GM23248 (cell line): Measurements from ENCODE around the gene FRMPD4. TPM values are rescaled to one million over a fixed set of nuclear protein-coding genes. Genes with fewer than 3 reads are reported as not detected.

Source experiments
- DNase-seq: peaks from one replicate; pipeline ENCODE4 v3.0.0-alpha.2; 2015
- H2AFZ ChIP-seq: fragments of 200-600 bp; sonication (generic); 2 replicates; pipeline ENCODE4 v1.6.1; 2016; ENCODE audit warnings: antibody characterized with exemption
- H3F3A ChIP-seq: fragments of 200-600 bp; sonication (generic); 2 replicates; pipeline ENCODE4 v1.6.1; 2016; ENCODE audit warnings: mild to moderate bottlenecking, antibody characterized with exemption, mixed run types; ENCODE audit not compliant: insufficient read depth
- H3K27ac ChIP-seq: fragments of 200-600 bp; sonication (generic); 2 replicates; pipeline ENCODE4 v1.5.1; 2016; ENCODE audit warnings: mild to moderate bottlenecking
- H3K27me3 ChIP-seq: fragments of 200-600 bp; sonication (generic); replicated peaks from 2 replicates; pipeline ENCODE4 v1.6.1; 2016; ENCODE audit warnings: mild to moderate bottlenecking; ENCODE audit not compliant: insufficient read depth
- H3K36me3 ChIP-seq: fragments of 200-600 bp; sonication (generic); 2 replicates; pipeline ENCODE4 v1.6.1; 2016; ENCODE audit warnings: low read depth, mild to moderate bottlenecking
- H3K4me1 ChIP-seq: fragments of 200-600 bp; sonication (generic); 2 replicates; pipeline ENCODE4 v1.6.1; 2016; ENCODE audit warnings: mild to moderate bottlenecking; ENCODE audit not compliant: insufficient read depth
- H3K4me2 ChIP-seq: fragments of 200-600 bp; sonication (generic); one replicate; pipeline ENCODE4 v1.6.1; 2016; ENCODE audit warnings: mild to moderate bottlenecking; ENCODE audit not compliant: unreplicated experiment
- H3K4me3 ChIP-seq: fragments of 200-600 bp; sonication (generic); 2 replicates; pipeline ENCODE4 v1.5.1; 2016; ENCODE audit warnings: mild to moderate bottlenecking
- H3K79me2 ChIP-seq: fragments of 200-600 bp; sonication (generic); 2 replicates; pipeline ENCODE4 v1.6.1; 2016; ENCODE audit warnings: mild to moderate bottlenecking; ENCODE audit not compliant: insufficient read depth
- H3K9ac ChIP-seq: fragments of 200-600 bp; sonication (generic); 2 replicates; pipeline ENCODE4 v1.6.1; 2016; ENCODE audit warnings: mild to moderate bottlenecking
- H3K9me2 ChIP-seq: fragments of 200-600 bp; sonication (generic); 2 replicates; pipeline ENCODE4 v1.6.1; 2016; ENCODE audit warnings: mixed run types, mild to moderate bottlenecking, moderate library complexity; ENCODE audit not compliant: insufficient read depth
- H3K9me3 ChIP-seq: fragments of 200-600 bp; sonication (generic); one replicate; pipeline ENCODE4 v1.6.1; 2017; ENCODE audit warnings: low read depth
- H4K20me1 ChIP-seq: fragments of 200-600 bp; sonication (generic); 2 replicates; pipeline ENCODE4 v1.6.0; 2016; ENCODE audit not compliant: insufficient read depth
- EZH2 ChIP-seq: fragments of 200-600 bp; sonication (generic); IDR thresholded peaks from 2 replicates; pipeline ENCODE4 v1.6.1; 2018; ENCODE audit warnings: antibody characterized with exemption, mild to moderate bottlenecking; ENCODE audit not compliant: insufficient read depth, poor library complexity, severe bottlenecking
- EZH2phosphoT487 ChIP-seq: fragments of 200-600 bp; sonication (generic); IDR thresholded peaks from 2 replicates; pipeline ENCODE4 v1.6.1; 2018; ENCODE audit warnings: antibody characterized with exemption, moderate library complexity, mild to moderate bottlenecking, low read depth; ENCODE audit not compliant: insufficient read depth
- WGBS, 2 experiments: methylation state at CpG; one replicate each; pipeline ENCODE4 v1.1.6; 2015 to 2017; ENCODE audit warnings: low lambda C conversion rate in 2 of 2, low coverage in 1 of 2; ENCODE audit errors: missing lambda C conversion rate in 2 of 2; 5-methylcytosine and 5-hydroxymethylcytosine counted together
- in situ Hi-C: fragments of 300-500 bp; cut with MboI; formaldehyde crosslinking; loops from 2 replicates; pipeline ENCODE4 v1.15.0; 2020
- polyA plus RNA-seq: library from polyadenylated mRNA; unstranded; fragments of >200 nt; fragmentation: Nextera tagmentation; extraction: Ambion mirVana; gene quantifications from 2 replicates; pipeline ENCODE4 v1.2.1, GENCODE V29; 2016
- total RNA-seq: library from RNA; depleted of rRNA; stranded (reverse); fragments of >200 nt; shearing (Covaris generic); gene quantifications from 2 replicates; pipeline ENCODE4 v1.2.3, GENCODE V29; 2014

FRMPD4 gene
- total and polyA plus RNA-seq, 2 experiments from 2014 or later, result 0.04 TPM; not detected in 1

GRCh38 chrX:12595720-12596119 lies 457.4 kb downstream of the FRMPD4 start:
- Histone ChIP-seq H2AFZ (no peak overlapping the region), H3K36me3 (no peaks in the 10 kb centered on the region), H3K9me3 (no peaks in the 10 kb centered on the region), H3K9ac (no peak overlapping the region), H3K27ac (no peak overlapping the region), H3K4me3 (no peak overlapping the region), H3K4me1 (no peaks in the 10 kb centered on the region), H3F3A (no peaks in the 10 kb centered on the region), H3K27me3 (no peaks in the 10 kb centered on the region), H3K4me2 (no peak overlapping the region), H3K79me2 (no peaks in the 10 kb centered on the region), H3K9me2 (no peaks in the 10 kb centered on the region), H4K20me1 (no peaks in the 10 kb centered on the region)
- in situ Hi-C loops, result no loop called here
- TF ChIP-seq EZH2phosphoT487 (no peak), EZH2 (no peak)
- DNase-seq, result no peak
- WGBS, 2 experiments, result 0 to 8% methylated on average over 1 of the region's 1 CpG

GRCh38 chrX:12610079-12610478 lies 471.8 kb downstream of the FRMPD4 start:
- Histone ChIP-seq H3K4me2 (no peak overlapping the region), H4K20me1 (no peaks in the 10 kb centered on the region), H3K9ac (no peak overlapping the region), H3K4me3 (no peak overlapping the region), H3K9me2 (no peaks in the 10 kb centered on the region), H3K9me3 (no peaks in the 10 kb centered on the region), H3K4me1 (no peaks in the 10 kb centered on the region), H2AFZ (no peak overlapping the region), H3K27me3 (no peaks in the 10 kb centered on the region), H3K27ac (no peak overlapping the region), H3K36me3 (no peaks in the 10 kb centered on the region), H3F3A (no peaks in the 10 kb centered on the region), H3K79me2 (no peaks in the 10 kb centered on the region)
- peak; percentile 1 for DNase-seq
- in situ Hi-C loops, result no loop called here
- TF ChIP-seq EZH2, result no peak
- no peak for TF ChIP-seq EZH2phosphoT487
- WGBS, 2 experiments, result 10 to 12% methylated on average over 2 of the region's 2 CpGs

- H3K4me1 ChIP-seq, result no peaks in the 10 kb centered on the region
- no peak for DNase-seq
- H3K79me2 ChIP-seq, result no peaks in the 10 kb centered on the region
- no peak overlapping the region for H2AFZ ChIP-seq
- H3K27ac ChIP-seq, result no peak overlapping the region
- in situ Hi-C loops, result no loop called here
- 34 to 38% methylated on average over 4 of the region's 4 CpGs for WGBS, 2 experiments
- H3K9ac ChIP-seq, result no peak overlapping the region
- no peaks in the 10 kb centered on the region for H3K36me3 ChIP-seq
- H3K9me3 ChIP-seq, result no peaks in the 10 kb centered on the region
- no peaks in the 10 kb centered on the region for H3F3A ChIP-seq
- H3K4me2 ChIP-seq, result no peak overlapping the region
- H3K27me3 ChIP-seq, result no peaks in the 10 kb centered on the region
- H3K9me2 ChIP-seq, result no peaks in the 10 kb centered on the region
- no peaks in the 10 kb centered on the region for H4K20me1 ChIP-seq
- no peak overlapping the region for H3K4me3 ChIP-seq
- no peak for TF ChIP-seq EZH2phosphoT487
- no peak for TF ChIP-seq EZH2
These were observed 473.2 kb downstream of the FRMPD4 start for GRCh38 chrX:12611471-12611870.

GRCh38 chrX:12614266-12614665 lies 476.0 kb downstream of the FRMPD4 start:
- Histone ChIP-seq H3K9ac (no peak overlapping the region), H3K27me3 (no peaks in the 10 kb centered on the region), H4K20me1 (no peaks in the 10 kb centered on the region), H3F3A (no peaks in the 10 kb centered on the region), H3K27ac (no peak overlapping the region), H3K9me2 (no peaks in the 10 kb centered on the region), H3K4me1 (no peaks in the 10 kb centered on the region), H3K4me3 (no peak overlapping the region), H3K9me3 (no peaks in the 10 kb centered on the region), H3K79me2 (no peaks in the 10 kb centered on the region), H3K4me2 (no peak overlapping the region), H2AFZ (no peak overlapping the region), H3K36me3 (no peaks in the 10 kb centered on the region)
- no peak for DNase-seq
- in situ Hi-C loops, result no loop called here
- TF ChIP-seq EZH2 (no peak), EZH2phosphoT487 (no peak)
- 22 to 25% methylated on average over 5 of the region's 5 CpGs for WGBS, 2 experiments

- TF ChIP-seq EZH2, result no peak
- TF ChIP-seq EZH2phosphoT487, result no peak
- no peaks in the 10 kb centered on the region for H3K79me2 ChIP-seq
- no peaks in the 10 kb centered on the region for H3F3A ChIP-seq
- no peak overlapping the region for H2AFZ ChIP-seq
- no peaks in the 10 kb centered on the region for H4K20me1 ChIP-seq
- in situ Hi-C loops, result no loop called here
- H3K27me3 ChIP-seq, result no peaks in the 10 kb centered on the region
- no peaks in the 10 kb centered on the region for H3K9me2 ChIP-seq
- H3K4me1 ChIP-seq, result no peaks in the 10 kb centered on the region
- no peak overlapping the region for H3K4me2 ChIP-seq
- H3K27ac ChIP-seq, result no peak overlapping the region
- H3K9me3 ChIP-seq, result no peaks in the 10 kb centered on the region
- H3K9ac ChIP-seq, result no peak overlapping the region
- no peak overlapping the region for H3K4me3 ChIP-seq
- no peak for DNase-seq
- no peaks in the 10 kb centered on the region for H3K36me3 ChIP-seq
These were observed 476.8 kb downstream of the FRMPD4 start for GRCh38 chrX:12615061-12615460.
